ENCODE results near the gene HOXC9. TPM values are rescaled to one million over a fixed set of nuclear protein-coding genes. Genes with fewer than 3 reads are reported as not detected.

Gene HOXC9
- total RNA-seq, 6 experiments from 2014 or later: not detected

DNA sequence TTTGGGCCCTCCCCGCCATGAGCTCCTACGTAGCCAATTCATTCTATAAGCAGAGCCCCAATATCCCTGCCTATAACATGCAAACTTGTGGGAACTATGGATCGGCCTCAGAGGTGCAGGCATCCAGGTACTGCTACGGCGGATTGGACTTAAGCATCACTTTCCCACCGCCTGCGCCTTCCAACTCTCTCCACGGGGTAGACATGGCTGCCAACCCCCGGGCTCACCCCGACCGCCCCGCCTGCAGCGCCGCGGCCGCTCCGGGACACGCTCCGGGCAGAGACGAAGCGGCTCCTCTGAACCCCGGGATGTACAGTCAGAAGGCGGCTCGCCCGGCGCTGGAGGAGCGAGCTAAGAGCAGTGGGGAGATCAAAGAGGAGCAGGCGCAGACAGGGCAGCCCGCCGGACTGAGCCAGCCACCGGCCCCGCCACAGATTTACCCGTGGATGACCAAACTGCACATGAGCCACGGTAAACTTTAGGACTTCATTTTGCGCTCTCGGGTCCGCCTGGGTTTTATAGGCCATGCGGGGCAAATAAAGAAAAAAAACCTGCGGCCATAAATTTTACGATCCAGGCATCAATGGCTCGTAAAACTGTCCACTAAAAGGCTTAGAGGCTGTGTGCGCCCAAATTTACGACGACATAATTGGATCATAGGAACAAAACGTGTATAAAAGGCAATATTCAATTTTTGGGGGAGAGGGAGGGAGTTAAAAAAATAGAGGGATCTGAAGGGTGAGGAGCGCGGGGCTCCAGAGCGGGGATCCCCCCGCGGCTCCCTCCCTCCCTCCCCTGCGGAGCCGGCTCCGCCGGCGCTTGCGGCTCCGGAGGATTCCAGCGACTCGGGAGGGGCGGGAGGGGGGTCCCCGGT is 33.4 kb downstream of the HOXC9 start:
- ATAC-seq (no peak), DNase-seq (no peak)
- no peak overlapping the region for H3K4me3 ChIP-seq
- no peak overlapping the region for H3K27ac ChIP-seq
- no peaks in the 10 kb centered on the region for H3K9me3 ChIP-seq
- TF ChIP-seq CTCF (IDR thresholded peaks at IDR 0.05) (no peak), POLR2A (IDR thresholded peaks at IDR 0.05) (no peak)
- WGBS (ENCODE audit: insufficient coverage, low coverage, low lambda C conversion rate, missing lambda C conversion rate): 4% methylated on average over 31 of the region's 61 CpGs
- peaks cover 12 to 48% of the 10 kb centered on the region in 2 donors for H3K27me3 ChIP-seq
- peaks cover 0 to 5% (median 0%) of the 10 kb centered on the region in 4 donors for H3K4me1 ChIP-seq
- H3K36me3 ChIP-seq: no peaks in the 10 kb centered on the region
- intact Hi-C loops (cut with DNase I): loop anchor here in 1 of 2 donors (10.0 kb wide), 1 partner anchor 171 kb away; no protein-coding TSS in a partner anchor

- no peak overlapping the region for H3K27ac ChIP-seq
- 8% methylated on average over 26 of the region's 57 CpGs for WGBS (ENCODE audit: insufficient coverage, low coverage, low lambda C conversion rate, missing lambda C conversion rate)
- ATAC-seq: no peak
- H3K4me1 ChIP-seq: peaks cover 0 to 5% (median 0%) of the 10 kb centered on the region in 4 donors
- intact Hi-C loops (cut with DNase I): loop anchor here in 1 of 2 donors (10.0 kb wide), 1 partner anchor 171 kb away; no protein-coding TSS in a partner anchor
- H3K4me3 ChIP-seq: no peak overlapping the region
- no peaks in the 10 kb centered on the region for H3K36me3 ChIP-seq
- peaks cover 12 to 41% of the 10 kb centered on the region in 2 donors for H3K27me3 ChIP-seq
- no peak for TF ChIP-seq CTCF (IDR thresholded peaks at IDR 0.05)
- TF ChIP-seq POLR2A (IDR thresholded peaks at IDR 0.05): no peak
- H3K9me3 ChIP-seq: no peaks in the 10 kb centered on the region
- DNase-seq: no peak
Observed at GRCh38 chr12:54033980-54034784, 34.2 kb downstream of the HOXC9 start.

- 16% methylated on average over 9 of the region's 22 CpGs for WGBS (ENCODE audit: insufficient coverage, low coverage, low lambda C conversion rate, missing lambda C conversion rate)
- H3K36me3 ChIP-seq: no peaks in the 10 kb centered on the region
- DNase-seq: no peak
- H3K27ac ChIP-seq: no peak overlapping the region
- no peaks in the 10 kb centered on the region for H3K9me3 ChIP-seq
- H3K27me3 ChIP-seq: peaks cover 12 to 39% of the 10 kb centered on the region in 2 donors
- no peak for ATAC-seq
- intact Hi-C loops (cut with DNase I): loop anchor here in 1 of 2 donors (10.0 kb wide), 1 partner anchor 170 kb away; no protein-coding TSS in a partner anchor
- TF ChIP-seq POLR2A (IDR thresholded peaks at IDR 0.05) (no peak), CTCF (IDR thresholded peaks at IDR 0.05) (no peak)
- peaks cover 0 to 5% (median 0%) of the 10 kb centered on the region in 4 donors for H3K4me1 ChIP-seq
- no peak overlapping the region for H3K4me3 ChIP-seq
Observed at GRCh38 chr12:54034785-54035310, 34.9 kb downstream of the HOXC9 start.

GRCh38 chr12:54035568-54036264 is 35.8 kb downstream of the HOXC9 start:
- ATAC-seq (no peak), DNase-seq (no peak)
- TF ChIP-seq POLR2A (IDR thresholded peaks at IDR 0.05) (no peak), CTCF (IDR thresholded peaks at IDR 0.05) (no peak)
- WGBS (ENCODE audit: insufficient coverage, low coverage, low lambda C conversion rate, missing lambda C conversion rate): 70% methylated on average over 2 of the region's 6 CpGs
- Histone ChIP-seq H3K27ac (no peak overlapping the region), H3K9me3 (no peaks in the 10 kb centered on the region), H3K4me3 (no peak overlapping the region), H3K36me3 (no peaks in the 10 kb centered on the region), H3K4me1 (peaks cover 0 to 5% (median 0%) of the 10 kb centered on the region in 4 donors), H3K27me3 (peaks cover 12 to 37% of the 10 kb centered on the region in 2 donors)
- intact Hi-C loops (cut with DNase I): loop anchor here in 1 of 2 donors (10.0 kb wide), 1 partner anchor 169 kb away; no protein-coding TSS in a partner anchor
